Neural crest cell (in vitro differentiated cells): ENCODE measurements around the gene FAM170B. TPM values are rescaled to one million over a fixed set of nuclear protein-coding genes. Genes with fewer than 3 reads are reported as not detected.

Experiments
- DNase-seq: peaks from one replicate; pipeline ENCODE4 v3.0.0; 2021; ENCODE audit warnings: low read depth, mixed read lengths, low spot score
- H3K27ac Mint-ChIP-seq: one replicate; pipeline ENCODE4 v1.8.0; 2021; ENCODE audit warnings: mild to moderate bottlenecking, mixed read lengths; ENCODE audit not compliant: unreplicated experiment
- H3K27me3 Mint-ChIP-seq: 2 replicates; pipeline ENCODE4 v1.8.0; 2021; ENCODE audit warnings: low read depth, mild to moderate bottlenecking, mixed read lengths
- H3K36me3 Mint-ChIP-seq: 2 replicates; pipeline ENCODE4 v1.8.0; 2021; ENCODE audit warnings: low read depth, mild to moderate bottlenecking, mixed read lengths
- H3K4me1 Mint-ChIP-seq: 2 replicates; pipeline ENCODE4 v1.8.0; 2021; ENCODE audit warnings: mixed read lengths
- H3K4me3 Mint-ChIP-seq: one replicate; pipeline ENCODE4 v1.8.0; 2021; ENCODE audit warnings: mild to moderate bottlenecking, mixed read lengths
- H3K9me3 Mint-ChIP-seq: 2 replicates; pipeline ENCODE4 v1.8.0; 2021; ENCODE audit warnings: mixed read lengths
- total RNA-seq: library from RNA; stranded (reverse); gene quantifications from 2 replicates; pipeline ENCODE4 v1.2.1, GENCODE V29; 2021
- TF ChIP-seq, protein P1 (sequence below): fragments of 200-600 bp; sonication (generic); conservative IDR thresholded peaks from 2 replicates; pipeline ENCODE4 v1.5.0; 2021; ENCODE audit warnings: antibody characterized with exemption, mild to moderate bottlenecking

FAM170B gene
- total RNA-seq, 1 donor from 2014 or later = not detected

DNA sequence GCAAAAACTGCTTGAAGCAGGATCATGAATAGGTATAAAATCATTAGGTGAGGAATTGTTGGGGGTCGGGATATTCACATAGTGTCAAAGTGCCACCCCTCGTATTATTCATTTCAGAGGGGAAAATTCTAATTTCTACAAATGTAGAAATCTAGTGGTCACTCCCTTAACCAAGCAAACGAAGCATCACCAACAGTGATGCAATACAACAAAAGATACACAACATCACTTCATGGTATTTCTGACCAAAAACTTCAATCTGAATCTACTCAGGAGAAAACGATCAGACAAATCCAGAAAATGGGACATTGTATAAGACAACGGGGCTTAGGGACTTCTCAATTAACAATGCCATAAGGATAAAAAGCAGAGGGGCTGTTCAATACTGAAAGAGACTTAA, 26.3 kb upstream of the FAM170B start:
- Mint-ChIP-seq H3K36me3 (no peaks in the 10 kb centered on the region), H3K4me1 (peaks cover 6% of the 10 kb centered on the region), H3K27me3 (peaks cover 14% of the 10 kb centered on the region), H3K9me3 (no peaks in the 10 kb centered on the region), H3K27ac (no peak overlapping the region), H3K4me3 (no peak overlapping the region)
- TF ChIP-seq, protein P1, sequence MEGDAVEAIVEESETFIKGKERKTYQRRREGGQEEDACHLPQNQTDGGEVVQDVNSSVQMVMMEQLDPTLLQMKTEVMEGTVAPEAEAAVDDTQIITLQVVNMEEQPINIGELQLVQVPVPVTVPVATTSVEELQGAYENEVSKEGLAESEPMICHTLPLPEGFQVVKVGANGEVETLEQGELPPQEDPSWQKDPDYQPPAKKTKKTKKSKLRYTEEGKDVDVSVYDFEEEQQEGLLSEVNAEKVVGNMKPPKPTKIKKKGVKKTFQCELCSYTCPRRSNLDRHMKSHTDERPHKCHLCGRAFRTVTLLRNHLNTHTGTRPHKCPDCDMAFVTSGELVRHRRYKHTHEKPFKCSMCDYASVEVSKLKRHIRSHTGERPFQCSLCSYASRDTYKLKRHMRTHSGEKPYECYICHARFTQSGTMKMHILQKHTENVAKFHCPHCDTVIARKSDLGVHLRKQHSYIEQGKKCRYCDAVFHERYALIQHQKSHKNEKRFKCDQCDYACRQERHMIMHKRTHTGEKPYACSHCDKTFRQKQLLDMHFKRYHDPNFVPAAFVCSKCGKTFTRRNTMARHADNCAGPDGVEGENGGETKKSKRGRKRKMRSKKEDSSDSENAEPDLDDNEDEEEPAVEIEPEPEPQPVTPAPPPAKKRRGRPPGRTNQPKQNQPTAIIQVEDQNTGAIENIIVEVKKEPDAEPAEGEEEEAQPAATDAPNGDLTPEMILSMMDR = no peak
- no peak for DNase-seq

- no peak for DNase-seq
- no peaks in the 10 kb centered on the region for H3K9me3 Mint-ChIP-seq
- no peak overlapping the region for H3K27ac Mint-ChIP-seq
- TF ChIP-seq, protein P1 = no peak
- H3K27me3 Mint-ChIP-seq = peaks cover 14% of the 10 kb centered on the region
- no peak overlapping the region for H3K4me3 Mint-ChIP-seq
- no peaks in the 10 kb centered on the region for H3K4me1 Mint-ChIP-seq
- H3K36me3 Mint-ChIP-seq = no peaks in the 10 kb centered on the region
These were observed 25.1 kb upstream of the FAM170B start for GRCh38 chr10:49158915-49159314.

GRCh38 chr10:49158404-49158803, 24.6 kb upstream of the FAM170B start:
- TF ChIP-seq, protein P1 = no peak
- H3K27me3 Mint-ChIP-seq = peaks cover 14% of the 10 kb centered on the region
- no peaks in the 10 kb centered on the region for H3K36me3 Mint-ChIP-seq
- DNase-seq = no peak
- no peaks in the 10 kb centered on the region for H3K4me1 Mint-ChIP-seq
- H3K9me3 Mint-ChIP-seq = no peaks in the 10 kb centered on the region
- no peak overlapping the region for H3K4me3 Mint-ChIP-seq
- no peak overlapping the region for H3K27ac Mint-ChIP-seq

DNA sequence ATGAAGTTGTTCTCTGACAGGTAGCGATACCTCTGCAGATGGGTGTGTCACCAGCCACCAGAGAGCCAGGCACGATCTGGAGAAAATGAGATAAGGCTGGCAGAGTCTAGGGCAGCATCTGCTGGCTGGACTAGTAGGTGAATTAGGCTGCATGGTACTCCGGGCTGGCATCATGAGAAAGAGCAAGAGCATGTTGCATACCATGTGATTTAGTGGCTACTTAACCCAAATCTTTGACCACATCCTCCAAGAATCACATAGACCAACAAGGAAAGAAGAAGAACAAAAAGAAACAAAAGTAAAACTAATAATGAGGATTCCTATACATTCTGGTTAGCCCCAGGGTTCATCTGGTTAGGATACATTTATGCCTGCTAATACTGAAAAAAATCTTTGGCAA, 23.4 kb upstream of the FAM170B start:
- Mint-ChIP-seq H3K4me1 (no peaks in the 10 kb centered on the region), H3K4me3 (no peak overlapping the region), H3K36me3 (no peaks in the 10 kb centered on the region), H3K27ac (no peak overlapping the region), H3K9me3 (no peaks in the 10 kb centered on the region), H3K27me3 (peaks cover 14% of the 10 kb centered on the region)
- DNase-seq = no peak
- TF ChIP-seq, protein P1 = no peak

- TF ChIP-seq, protein P1 = no peak
- Mint-ChIP-seq H3K27me3 (peaks cover 14% of the 10 kb centered on the region), H3K36me3 (no peaks in the 10 kb centered on the region), H3K4me3 (no peak overlapping the region), H3K27ac (no peak overlapping the region), H3K9me3 (no peaks in the 10 kb centered on the region), H3K4me1 (no peaks in the 10 kb centered on the region)
- DNase-seq = no peak
These were observed 20.8 kb upstream of the FAM170B start for GRCh38 chr10:49154641-49155040.

DNA sequence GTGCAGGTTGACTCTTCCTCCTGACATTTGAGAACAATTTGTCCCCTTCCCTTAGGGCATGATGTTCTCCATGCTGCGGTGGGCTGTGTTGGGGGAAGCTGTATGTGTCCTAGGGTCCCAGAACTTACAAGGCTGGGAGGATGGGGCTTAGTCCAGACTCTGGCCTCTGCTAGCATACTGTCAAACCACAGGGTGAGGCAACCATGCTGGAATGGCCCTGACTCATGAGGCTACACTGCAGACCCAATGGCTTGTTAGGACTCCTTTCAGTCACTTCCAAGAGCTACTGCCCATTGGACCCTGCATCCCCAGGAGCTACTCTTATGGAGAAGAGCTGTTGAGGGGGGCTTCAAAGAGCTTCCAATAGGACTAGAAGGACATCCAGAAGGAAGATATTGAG, 20.1 kb upstream of the FAM170B start:
- Mint-ChIP-seq H3K36me3 (no peaks in the 10 kb centered on the region), H3K27ac (no peak overlapping the region), H3K4me1 (no peaks in the 10 kb centered on the region), H3K27me3 (peaks cover 14% of the 10 kb centered on the region), H3K9me3 (no peaks in the 10 kb centered on the region), H3K4me3 (no peak overlapping the region)
- no peak for DNase-seq
- TF ChIP-seq, protein P1 = no peak
